ENCODE data around the gene IZUMO1. TPM values are rescaled to one million over a fixed set of nuclear protein-coding genes. Genes with fewer than 3 reads are reported as not detected.

The IZUMO1 gene
- total and polyA plus RNA-seq, 2 of the 13 experiments (the other 11 are each of a cell fraction or from before 2014, with no cell fraction given): 0.07 to 0.22 TPM

- TF ChIP-seq MED8 (CRISPR knock-in tag; IDR thresholded peaks at IDR 0.05; ENCODE audit: insufficient replicate concordance) (no peak), JARID2 (CRISPR knock-in tag; IDR thresholded peaks at IDR 0.05; ENCODE audit: insufficient replicate concordance) (no peak), ETV5 (CRISPR knock-in tag; IDR thresholded peaks at IDR 0.05; ENCODE audit: borderline replicate concordance) (no peak), REL (CRISPR knock-in tag; conservative IDR thresholded peaks at IDR 0.05) (no peak), GABPA (IDR thresholded peaks at IDR 0.05; ENCODE audit: low read depth, low read length) (no peak), GABPA (CRISPR knock-in tag; IDR thresholded peaks at IDR 0.05; ENCODE audit: low read depth) (peak; percentile 69), RXRB (CRISPR knock-in tag; IDR thresholded peaks at IDR 0.05; ENCODE audit: borderline replicate concordance) (no peak), ZNF33B (CRISPR knock-in tag; IDR thresholded peaks at IDR 0.05) (no peak), PRMT3 (CRISPR knock-in tag; IDR thresholded peaks at IDR 0.05; ENCODE audit: borderline replicate concordance, low read depth) (no peak), HNRNPUL1 (IDR thresholded peaks at IDR 0.05; ENCODE audit: low read depth, low read length) (no peak), MAFK (conservative IDR thresholded peaks at IDR 0.05 in 1 of 2, IDR thresholded peaks at IDR 0.05 in 1 of 2; ENCODE audit: low read length in 2 of 2) (no peak), ZNF296 (CRISPR knock-in tag; conservative IDR thresholded peaks at IDR 0.05) (no peak), KLF15 (CRISPR knock-in tag; IDR thresholded peaks at IDR 0.05; ENCODE audit: borderline replicate concordance) (no peak), PLSCR1 (CRISPR knock-in tag; IDR thresholded peaks at IDR 0.05; ENCODE audit: borderline replicate concordance) (no peak), ZNF615 (CRISPR knock-in tag; IDR thresholded peaks at IDR 0.05; ENCODE audit: borderline replicate concordance) (no peak), ONECUT2 (CRISPR knock-in tag; IDR thresholded peaks at IDR 0.05) (no peak), GATAD2A (CRISPR knock-in tag; IDR thresholded peaks at IDR 0.05) (no peak), HDAC6 (IDR thresholded peaks at IDR 0.05; ENCODE audit: low read depth, low read length) (no peak), ARNTL (CRISPR knock-in tag; IDR thresholded peaks at IDR 0.05) (no peak), MNT (IDR thresholded peaks at IDR 0.05) (no peak), GTF3A (CRISPR knock-in tag; conservative IDR thresholded peaks at IDR 0.05) (no peak), ARNT2 (CRISPR knock-in tag; IDR thresholded peaks at IDR 0.05; ENCODE audit: low read depth) (no peak), ZNF567 (CRISPR knock-in tag; IDR thresholded peaks at IDR 0.05; ENCODE audit: borderline replicate concordance) (no peak), PHF20 (CRISPR knock-in tag; IDR thresholded peaks at IDR 0.05) (no peak), ZNF501 (CRISPR knock-in tag; IDR thresholded peaks at IDR 0.05) (peak; percentile 59), MYC (CRISPR knock-in tag; IDR thresholded peaks at IDR 0.05; ENCODE audit: borderline replicate concordance) (no peak), NBN (conservative IDR thresholded peaks at IDR 0.05) (no peak)
Observed at GRCh38 chr19:48745208-48745995, 1.3 kb downstream of the IZUMO1 start (continued).

All from HepG2 (cell line).